ENCODE measurements around the gene VWA5B1.

Gene VWA5B1

GRCh38 chr1:20382711-20383110, 92.0 kb downstream of the VWA5B1 start:
- in situ Hi-C loops (cut with MboI; ENCODE audit: low pct_unique_long_range_greater_than_20kb, low sequenced_read_pairs, unreplicated experiment): no loop called here
- DNase-seq (ENCODE audit: low spot score): no peak
- no peak for TF ChIP-seq CTCF (IDR thresholded peaks at IDR 0.05; ENCODE audit: extremely low read depth, insufficient read depth, missing control alignments)

DNA sequence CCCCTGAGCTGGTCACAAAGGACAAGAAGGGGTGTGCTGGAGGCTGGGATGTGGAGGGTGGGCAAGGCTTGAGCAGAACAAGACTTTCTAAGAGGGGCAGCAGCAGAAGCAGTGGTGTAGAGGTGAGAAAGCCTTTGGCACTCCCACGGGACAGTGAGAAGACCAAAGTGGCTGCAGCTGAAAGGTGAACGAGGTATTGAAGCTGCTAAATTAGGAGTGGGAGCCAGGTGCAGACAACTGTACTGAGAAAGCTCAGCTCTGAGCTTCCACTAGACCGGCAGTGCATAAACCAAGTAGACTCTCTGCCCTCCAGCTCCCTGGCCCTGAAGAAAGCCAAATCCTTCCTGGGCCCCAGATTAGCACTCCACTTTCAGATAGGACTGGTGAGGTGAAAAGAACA, 93.0 kb downstream of the VWA5B1 start:
- in situ Hi-C loops (cut with MboI; ENCODE audit: low pct_unique_long_range_greater_than_20kb, low sequenced_read_pairs, unreplicated experiment): no loop called here
- no peak for DNase-seq (ENCODE audit: low spot score)
- TF ChIP-seq CTCF (IDR thresholded peaks at IDR 0.05; ENCODE audit: extremely low read depth, insufficient read depth, missing control alignments): no peak

GRCh38 chr1:20385630-20386029, 95.0 kb downstream of the VWA5B1 start:
- TF ChIP-seq CTCF (IDR thresholded peaks at IDR 0.05; ENCODE audit: extremely low read depth, insufficient read depth, missing control alignments): no peak
- DNase-seq (ENCODE audit: low spot score): no peak
- in situ Hi-C loops (cut with MboI; ENCODE audit: low pct_unique_long_range_greater_than_20kb, low sequenced_read_pairs, unreplicated experiment): no loop called here

DNA sequence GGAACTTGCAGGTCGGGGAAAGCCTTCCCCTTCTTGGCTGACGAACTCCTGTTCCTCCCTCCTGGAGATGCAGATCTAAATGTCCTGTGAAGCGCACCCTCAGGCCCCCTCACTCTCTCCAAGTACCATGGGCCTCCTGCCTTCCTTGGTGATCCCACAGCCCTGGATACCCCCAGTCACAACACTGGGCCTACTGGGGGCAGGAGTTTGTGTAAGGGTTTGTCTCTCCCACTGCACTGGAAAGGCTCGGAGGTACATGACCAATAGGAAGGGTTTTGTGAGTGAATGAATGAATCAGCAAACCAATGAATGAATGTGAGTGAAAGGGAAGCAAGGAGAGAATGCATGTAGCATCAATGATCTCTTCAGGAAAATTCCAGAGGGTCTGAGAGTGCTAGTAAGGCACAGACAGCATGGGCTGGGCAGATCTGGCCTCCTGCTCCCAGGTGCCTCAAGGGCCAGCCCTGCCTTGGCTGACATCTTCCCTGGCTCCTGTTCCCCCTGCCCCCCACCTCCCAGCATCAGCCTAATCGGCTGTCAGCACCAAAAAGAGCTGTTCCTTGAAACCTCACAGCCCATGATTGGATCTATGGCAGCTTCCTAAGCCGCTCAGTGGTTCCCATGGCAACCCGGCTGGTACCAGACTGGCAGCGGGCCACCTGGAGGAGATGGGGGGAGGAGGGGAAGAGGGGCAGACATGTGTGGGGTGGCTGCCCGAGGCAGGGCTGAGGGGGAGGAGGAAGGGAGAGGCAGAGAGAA, 95.8 kb downstream of the VWA5B1 start:
- in situ Hi-C loops (cut with MboI; ENCODE audit: low pct_unique_long_range_greater_than_20kb, low sequenced_read_pairs, unreplicated experiment): no loop called here
- no peak for TF ChIP-seq CTCF (IDR thresholded peaks at IDR 0.05; ENCODE audit: extremely low read depth, insufficient read depth, missing control alignments)
- no peak for DNase-seq (ENCODE audit: low spot score)

GRCh38 chr1:20389571-20389970, 98.9 kb downstream of the VWA5B1 start:
- no peak for TF ChIP-seq CTCF (IDR thresholded peaks at IDR 0.05; ENCODE audit: extremely low read depth, insufficient read depth, missing control alignments)
- in situ Hi-C loops (cut with MboI; ENCODE audit: low pct_unique_long_range_greater_than_20kb, low sequenced_read_pairs, unreplicated experiment): no loop called here
- no peak for DNase-seq (ENCODE audit: low spot score)

DNA sequence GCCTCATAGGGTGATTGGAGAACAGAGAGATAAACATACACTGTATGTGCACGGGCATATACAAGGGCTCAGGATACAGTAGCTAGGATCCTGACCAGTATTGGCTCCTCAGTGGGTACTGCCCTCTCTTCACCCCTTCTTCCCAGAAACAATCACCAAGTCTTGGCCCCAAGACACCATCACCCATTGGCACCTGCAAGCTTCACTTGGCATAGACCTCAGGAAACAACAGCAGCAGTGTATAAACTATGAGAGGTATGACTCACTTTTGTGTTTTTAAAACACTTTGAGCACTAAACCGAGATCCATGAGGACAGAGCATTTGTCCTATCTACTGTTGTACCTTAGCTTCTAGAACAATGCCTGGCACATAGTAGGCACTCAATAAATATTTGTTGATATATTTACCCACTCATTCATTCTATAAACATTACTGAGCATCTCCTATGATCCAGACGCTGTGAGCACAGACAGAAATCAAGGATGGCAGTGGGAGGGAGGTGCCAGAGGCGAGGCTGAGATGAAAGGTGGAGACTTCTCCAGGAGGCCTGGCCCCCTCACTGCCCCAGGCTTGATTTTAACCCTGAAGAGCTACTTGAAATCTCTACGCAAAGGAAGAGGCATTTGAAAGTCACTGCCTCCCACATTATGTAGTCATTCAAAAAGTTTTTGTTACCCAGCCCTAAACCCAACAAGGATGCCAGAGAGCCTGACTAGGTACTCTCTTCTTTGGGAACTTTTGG, 100.1 kb downstream of the VWA5B1 start:
- in situ Hi-C loops (cut with MboI; ENCODE audit: low pct_unique_long_range_greater_than_20kb, low sequenced_read_pairs, unreplicated experiment): no loop called here
- DNase-seq (ENCODE audit: low spot score): no peak
- TF ChIP-seq CTCF (IDR thresholded peaks at IDR 0.05; ENCODE audit: extremely low read depth, insufficient read depth, missing control alignments): no peak
